HG02970 (cell line): ENCODE results near the gene PLD2.

Experiments
- ATAC-seq: cut with Tn5 transposase; IDR thresholded peaks from one replicate; pipeline ENCODE4 v1.9.1; 2021; ENCODE audit warnings: mild to moderate bottlenecking, moderate library complexity, moderate number of reproducible peaks; ENCODE audit not compliant: unreplicated experiment, low FRiP score

PLD2 gene

GRCh38 chr17:4833941-4834680 is 27.2 kb downstream of the PLD2 start:
- no peak for ATAC-seq

DNA sequence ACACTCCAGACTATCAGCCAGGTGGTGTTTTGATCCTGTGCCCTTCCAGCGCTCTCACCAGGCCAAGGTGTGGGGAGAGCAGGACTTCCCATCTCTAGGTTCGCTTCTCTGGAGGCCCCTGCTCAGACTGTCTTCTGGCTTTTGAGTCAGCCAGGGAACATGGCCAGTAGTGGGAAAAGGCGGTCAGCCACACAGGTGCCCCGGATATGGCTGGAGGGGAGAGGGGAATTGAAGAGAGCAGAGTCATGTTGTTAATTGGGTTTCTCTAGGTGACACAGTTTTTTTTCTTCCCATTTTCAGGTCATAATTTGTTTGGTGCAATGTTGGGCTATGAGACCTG is 27.7 kb downstream of the PLD2 start:
- no peak for ATAC-seq

DNA sequence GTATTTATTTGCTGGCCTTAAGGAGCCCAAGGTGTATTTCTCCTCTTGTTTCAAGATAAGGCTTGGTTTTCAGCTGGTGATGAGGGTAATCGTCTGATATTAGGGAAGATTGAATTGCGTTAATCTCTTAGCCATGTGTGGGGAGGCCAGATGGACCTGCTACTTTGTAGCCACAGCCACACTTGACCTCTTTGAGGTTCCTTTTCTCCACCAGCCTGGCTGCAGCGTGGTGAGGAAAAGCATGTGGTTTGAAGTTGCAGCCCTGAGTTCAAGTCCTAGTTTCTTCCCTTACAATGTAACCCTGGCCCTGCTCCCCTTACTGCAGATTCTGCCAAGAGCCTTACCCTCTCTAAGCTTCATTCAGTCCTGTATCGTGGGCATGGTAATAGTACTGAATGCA is 29.3 kb downstream of the PLD2 start:
- ATAC-seq: no peak

DNA sequence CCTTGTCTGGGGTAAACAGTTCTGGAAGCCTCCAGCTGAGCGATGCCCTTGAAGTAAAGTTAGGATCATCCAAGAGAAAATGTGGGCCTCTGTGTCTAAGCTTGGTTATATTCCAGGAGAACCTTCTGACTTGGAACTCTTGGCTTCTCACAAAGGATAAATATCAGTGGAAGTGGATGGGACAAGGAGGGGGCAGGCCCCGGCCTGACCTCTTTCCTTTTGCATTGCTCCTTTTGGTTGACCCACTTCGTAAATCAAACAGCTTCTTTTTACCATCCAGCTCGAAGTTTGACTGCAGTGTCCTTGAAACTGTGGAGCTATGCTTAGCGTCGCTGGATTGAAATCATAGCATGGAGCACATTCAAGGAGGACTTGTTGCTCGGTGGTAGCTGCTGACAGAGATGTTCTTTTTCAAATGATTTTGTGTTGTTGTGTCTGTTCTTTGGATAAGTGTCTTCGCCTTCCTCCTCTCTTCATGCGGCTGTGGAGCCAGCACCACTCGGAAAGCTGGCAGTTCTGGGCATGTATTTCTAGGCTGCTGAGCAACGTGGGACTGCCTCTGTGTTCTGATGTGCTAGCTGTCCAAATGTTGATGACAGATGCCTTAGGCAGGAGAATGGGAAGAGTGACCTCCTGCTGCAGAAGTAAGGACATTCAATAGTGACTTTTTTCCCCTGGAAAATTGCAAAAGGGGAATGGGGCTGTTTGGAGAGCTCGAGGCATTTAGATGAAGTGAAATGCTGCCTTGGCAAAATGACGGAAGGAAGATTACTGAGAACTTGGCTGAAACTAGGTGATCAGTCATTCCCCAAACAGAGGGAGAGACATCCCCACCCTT is 30.7 kb downstream of the PLD2 start:
- ATAC-seq: no peak

GRCh38 chr17:4838309-4838785 is 31.4 kb downstream of the PLD2 start:
- ATAC-seq: no peak

- no peak for ATAC-seq
These were observed 32.3 kb downstream of the PLD2 start for GRCh38 chr17:4839221-4839620.

GRCh38 chr17:4839965-4840892 is 33.3 kb downstream of the PLD2 start:
- no peak for ATAC-seq

- ATAC-seq: no peak
These were observed 33.9 kb downstream of the PLD2 start for GRCh38 chr17:4840893-4841242.

- ATAC-seq: no peak
These were observed 35.4 kb downstream of the PLD2 start for GRCh38 chr17:4842376-4842775.

DNA sequence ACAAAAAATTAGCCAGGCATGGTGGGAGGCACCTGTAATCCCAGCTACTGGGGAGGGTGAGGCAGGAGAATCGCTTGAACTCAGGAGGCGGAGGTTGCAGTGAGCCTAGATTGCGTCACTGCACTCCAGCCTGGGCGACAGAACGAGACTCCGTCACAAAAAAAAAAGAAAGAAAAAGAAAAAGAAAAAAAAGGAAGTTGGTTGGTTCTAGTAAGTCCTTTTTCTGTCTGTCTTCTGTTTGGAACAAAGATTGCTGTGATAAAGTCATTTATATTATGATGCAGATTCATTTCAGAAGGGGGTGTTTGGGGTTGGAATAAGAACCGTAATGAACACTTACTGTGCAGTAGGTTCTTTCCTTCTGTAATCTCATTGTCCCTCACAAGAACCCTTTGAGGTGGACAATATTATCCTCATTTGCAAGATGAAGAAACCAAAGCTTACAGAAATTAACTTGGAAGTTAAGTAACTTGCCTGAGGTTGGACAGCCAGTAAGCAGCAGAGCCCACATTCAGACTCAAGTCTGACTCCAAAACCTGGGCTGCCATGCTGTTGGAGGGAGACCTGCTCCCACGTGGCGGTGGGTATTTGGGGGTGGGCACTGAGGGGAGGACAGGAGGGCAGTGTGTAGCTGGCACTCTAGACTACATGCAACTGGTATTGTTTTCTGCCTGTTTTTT is 36.5 kb downstream of the PLD2 start:
- no peak for ATAC-seq

GRCh38 chr17:4845118-4845517 is 38.2 kb downstream of the PLD2 start:
- ATAC-seq: no peak

- ATAC-seq: no peak
These were observed 39.9 kb downstream of the PLD2 start for GRCh38 chr17:4846635-4847390.

DNA sequence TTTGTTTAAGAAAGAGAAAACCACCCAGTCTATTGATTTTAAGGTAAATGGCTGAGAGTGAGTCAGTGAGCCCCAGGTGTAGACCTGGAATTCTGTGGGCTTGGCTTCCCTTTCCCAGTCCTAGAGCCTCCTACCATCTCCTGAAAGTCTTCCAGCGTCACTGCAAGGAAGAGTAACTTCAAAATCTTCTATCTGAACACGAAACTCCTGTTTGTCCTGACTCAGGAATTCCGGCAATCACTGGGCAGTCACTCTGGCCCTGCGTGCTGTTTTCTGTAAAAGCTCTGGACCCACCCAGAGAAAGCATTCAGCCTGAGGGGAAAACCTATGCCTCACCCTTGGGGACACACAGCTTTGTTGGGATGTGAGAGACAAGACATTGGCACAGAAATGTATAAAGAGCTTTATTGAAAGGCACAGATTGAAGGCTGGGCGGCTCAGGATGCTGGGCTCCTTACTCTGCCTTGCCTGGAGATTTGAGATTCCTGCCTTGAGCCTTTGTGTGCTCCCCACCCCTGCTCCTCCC is 42.1 kb downstream of the PLD2 start:
- ATAC-seq: no peak

GRCh38 chr17:4850246-4850645 is 43.3 kb downstream of the PLD2 start:
- no peak for ATAC-seq

GRCh38 chr17:4851084-4851483 is 44.1 kb downstream of the PLD2 start:
- ATAC-seq: no peak

GRCh38 chr17:4852567-4853207 is 45.7 kb downstream of the PLD2 start:
- ATAC-seq: no peak

DNA sequence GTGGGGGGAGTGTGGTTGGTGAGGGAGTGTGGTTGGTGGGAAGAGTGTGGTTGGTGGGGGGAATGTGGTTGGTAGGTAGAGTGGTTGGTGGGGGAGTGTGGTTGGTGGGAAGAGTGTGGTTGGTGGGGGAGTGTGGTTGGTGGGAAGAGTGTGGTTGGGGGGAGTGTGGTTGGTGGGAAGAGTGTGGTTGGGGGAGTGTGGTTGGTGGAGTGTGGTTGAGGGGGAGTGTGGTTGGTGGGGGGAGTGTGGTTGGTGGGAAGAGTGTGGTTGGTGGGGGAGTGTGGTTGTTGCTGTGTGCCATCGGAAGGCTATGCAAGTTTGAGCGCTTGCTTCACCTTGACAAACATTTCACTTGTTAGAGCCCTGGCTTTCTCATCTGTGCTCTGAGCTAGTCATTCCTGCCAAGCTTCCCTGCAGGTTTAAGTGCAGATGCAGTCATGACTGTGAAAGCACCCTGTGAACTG is 46.3 kb downstream of the PLD2 start:
- ATAC-seq: no peak

- no peak for ATAC-seq
These were observed 47.2 kb downstream of the PLD2 start for GRCh38 chr17:4854111-4854681.
